PC-3 (cell line): ENCODE data around the gene PARD6B. TPM values are rescaled to one million over a fixed set of nuclear protein-coding genes. Genes with fewer than 3 reads are reported as not detected.

Source experiments
- ATAC-seq: fragments of 200-7000 bp; cut with Tn5 transposase; 2 replicates; pipeline ENCODE4 v1.9.1; 2020; ENCODE audit warnings: mild to moderate bottlenecking, moderate library complexity
- BruUV-seq: library from RNA; stranded (reverse); fragments of 400-500 nt; replicated peaks from 2 replicates; lab custom pipeline; 2021; lab: Mats Ljungman, UMichigan
- CTCF ChIA-PET: fragments of 300-600 bp; sonication (Branson Sonifier 250); formaldehyde crosslinking; loops from one replicate; lab custom pipeline; 2022; ENCODE audit warnings: antibody characterized with exemption; lab: Charles Lee
- POLR2A ChIA-PET: fragments of 300-600 bp; sonication (Branson Sonifier 250); formaldehyde crosslinking; loops from one replicate; lab custom pipeline; 2022; ENCODE audit warnings: antibody characterized with exemption; ENCODE audit not compliant: unreplicated experiment; lab: Charles Lee
- DNase-seq: peaks from one replicate; pipeline ENCODE4 v3.0.0-alpha.2; 2015
- H2AFZ ChIP-seq: fragments of 300-600 bp; sonication (generic); 2 replicates; pipeline ENCODE4 v1.6.0; 2016; ENCODE audit warnings: antibody characterized with exemption, low read length
- H3F3A ChIP-seq: fragments of 300-600 bp; sonication (generic); one replicate; pipeline ENCODE4 v1.6.0; 2017; ENCODE audit warnings: antibody characterized with exemption, low read length, control low read depth, mild to moderate bottlenecking; ENCODE audit not compliant: unreplicated experiment
- H3K27ac ChIP-seq: fragments of 300-600 bp; sonication (generic); 2 replicates; pipeline ENCODE4 v1.5.1; 2016; ENCODE audit warnings: mild to moderate bottlenecking, low read length
- H3K27me3 ChIP-seq: fragments of 300-600 bp; sonication (generic); 2 replicates; pipeline ENCODE4 v1.6.1; 2016; ENCODE audit warnings: low read length, mixed read lengths
- H3K36me3 ChIP-seq: fragments of 300-600 bp; sonication (generic); 2 replicates; pipeline ENCODE4 v1.6.1; 2016; ENCODE audit warnings: low read depth, mixed run types, low read length, mixed read lengths
- H3K4me1 ChIP-seq: fragments of 300-600 bp; sonication (generic); 2 replicates; pipeline ENCODE4 v1.5.1; 2016; ENCODE audit warnings: low read length; ENCODE audit not compliant: insufficient read depth
- H3K4me2 ChIP-seq: fragments of 300-600 bp; sonication (generic); 2 replicates; pipeline ENCODE4 v1.6.0; 2016; ENCODE audit warnings: low read length
- H3K4me3 ChIP-seq: fragments of 300-600 bp; sonication (generic); 2 replicates; pipeline ENCODE4 v1.5.1; 2016; ENCODE audit warnings: mild to moderate bottlenecking, low read length, mixed read lengths
- H3K79me2 ChIP-seq: fragments of 300-600 bp; sonication (generic); 2 replicates; pipeline ENCODE4 v1.6.1; 2017; ENCODE audit warnings: low read length, mixed read lengths
- H3K9ac ChIP-seq: fragments of 300-600 bp; sonication (generic); 2 replicates; pipeline ENCODE4 v1.6.0; 2016; ENCODE audit warnings: mild to moderate bottlenecking, low read length
- H3K9me2 ChIP-seq: fragments of 300-600 bp; sonication (generic); replicated peaks from 2 replicates; pipeline ENCODE4 v1.6.1; 2016; ENCODE audit warnings: mixed run types, low read length, mixed read lengths
- H3K9me3 ChIP-seq: fragments of 300-600 bp; sonication (generic); 2 replicates; pipeline ENCODE4 v1.6.1; 2016; ENCODE audit warnings: low read length, mixed read lengths
- H4K20me1 ChIP-seq: fragments of 300-600 bp; sonication (generic); 2 replicates; pipeline ENCODE4 v1.6.1; 2016; ENCODE audit warnings: low read length, mixed read lengths
- CTCF ChIP-seq: fragments of 300-600 bp; sonication (generic); conservative IDR thresholded peaks from 2 replicates; pipeline ENCODE4 v1.5.1; 2017; ENCODE audit warnings: antibody characterized with exemption, low read depth, mild to moderate bottlenecking, low read length
- EZH2 ChIP-seq: fragments of 300-600 bp; sonication (generic); IDR thresholded peaks from one replicate; pipeline ENCODE4 v1.6.1; 2017; ENCODE audit warnings: antibody characterized with exemption, mild to moderate bottlenecking, low read length; ENCODE audit not compliant: unreplicated experiment
- EZH2phosphoT487 ChIP-seq: fragments of 300-600 bp; sonication (generic); IDR thresholded peaks from 2 replicates; pipeline ENCODE4 v1.6.1; 2018; ENCODE audit warnings: mild to moderate bottlenecking, antibody characterized with exemption, low read length, borderline replicate concordance
- intact Hi-C: fragments of 100-400 bp; cut with micrococcal nuclease; formaldehyde crosslinking; loops from 2 replicates; pipeline ENCODE4 v1.9.0; 2023
- total RNA-seq: library from RNA; depleted of rRNA; stranded (reverse); fragments of >200 nt; gene quantifications from 2 replicates; pipeline ENCODE4 v1.2.3, GENCODE V29; 2014

Gene PARD6B
- total RNA-seq, 1 experiment from 2014 or later: 4.3 TPM

- peak; percentile 2 for ATAC-seq
- peak overlapping the region; percentile 78 for H2AFZ ChIP-seq
- H3F3A ChIP-seq: peaks cover 6% of the 10 kb centered on the region
- intact Hi-C loops: loop anchor here (1.0 to 10.0 kb wide), 4 partner anchors 13 to 617 kb away; partner anchors contain the start of gene UBE2V1
- no peaks in the 10 kb centered on the region for H3K36me3 ChIP-seq
- H3K9ac ChIP-seq: peak overlapping the region; percentile 75
- H3K27me3 ChIP-seq: no peaks in the 10 kb centered on the region
- TF ChIP-seq EZH2: no peak
- no peak for TF ChIP-seq EZH2phosphoT487
- TF ChIP-seq CTCF: no peak
- H3K9me2 ChIP-seq: no peaks in the 10 kb centered on the region
- ChIA-PET CTCF (interaction anchor here (2.1 kb wide), 1 partner anchor 17 kb away, joined by 12 read pairs; no protein-coding TSS in a partner anchor), POLR2A (no interaction called here)
- peaks cover 62% of the 10 kb centered on the region for H3K4me1 ChIP-seq
- peak; percentile 44 for DNase-seq
- peaks cover 14% of the 10 kb centered on the region; the same call in 1 of the 2 replicates for H4K20me1 ChIP-seq
- H3K4me2 ChIP-seq: peak overlapping the region; percentile 85
- H3K27ac ChIP-seq: no peak overlapping the region
- peaks cover 58% of the 10 kb centered on the region for H3K79me2 ChIP-seq
- peak overlapping the region; percentile 79 for H3K4me3 ChIP-seq
- H3K9me3 ChIP-seq: no peaks in the 10 kb centered on the region
- TSS peak; percentile 52 for BruUV-seq
Measured at GRCh38 chr20:50731930-50732690, 730 bp downstream of the PARD6B start.

DNA sequence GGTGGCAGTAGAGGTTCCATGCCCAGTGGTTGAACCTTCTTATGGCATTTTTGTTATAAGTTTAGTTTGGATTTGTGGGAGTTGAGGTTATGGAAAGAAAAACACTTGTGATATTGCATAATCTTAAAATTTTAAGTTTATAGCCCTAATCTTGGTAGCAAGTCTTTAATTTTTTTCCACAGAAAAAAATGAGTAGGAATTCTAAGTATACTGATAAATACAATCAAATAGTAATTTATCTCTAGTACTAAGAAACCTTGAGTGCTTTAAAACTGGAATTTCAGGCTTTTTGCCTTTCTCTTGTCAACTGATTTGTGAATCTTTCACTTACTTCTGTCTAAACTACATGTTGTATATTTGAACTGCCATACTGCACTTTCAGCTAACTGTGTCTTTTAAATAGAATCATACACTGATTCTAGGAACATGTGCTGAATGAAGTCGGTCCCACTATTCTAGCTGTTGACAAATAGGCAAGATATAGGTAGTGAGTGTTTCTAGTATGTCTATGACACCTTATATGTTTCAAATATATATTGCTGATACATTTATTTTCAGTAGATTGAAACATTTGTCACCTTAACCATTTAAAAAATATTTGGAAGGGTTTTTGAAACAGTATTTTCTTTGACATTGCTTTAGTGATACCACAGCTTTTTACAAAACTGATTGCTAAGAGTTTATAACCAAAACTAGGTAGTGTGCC lies 2.4 kb downstream of the PARD6B start:
- no TSS peak for BruUV-seq
- no peak overlapping the region for H2AFZ ChIP-seq
- peaks cover 75% of the 10 kb centered on the region for H3K79me2 ChIP-seq
- ChIA-PET POLR2A (no interaction called here), CTCF (interaction anchor here (1.0 to 2.1 kb wide), 2 partner anchors 15 to 71 kb away, joined by 3 to 12 read pairs; no protein-coding TSS in a partner anchor)
- peaks cover 14% of the 10 kb centered on the region; the same call in 1 of the 2 replicates for H4K20me1 ChIP-seq
- TF ChIP-seq CTCF (no peak), EZH2 (no peak), EZH2phosphoT487 (no peak)
- no peaks in the 10 kb centered on the region for H3K9me2 ChIP-seq
- peak overlapping the region; percentile 79 for H3K4me3 ChIP-seq
- no peaks in the 10 kb centered on the region for H3K9me3 ChIP-seq
- H3F3A ChIP-seq: peaks cover 6% of the 10 kb centered on the region
- H3K27me3 ChIP-seq: no peaks in the 10 kb centered on the region
- intact Hi-C loops: loop anchor here (5.0 to 10.0 kb wide), 2 partner anchors 71 to 619 kb away; partner anchors contain the start of gene UBE2V1
- ATAC-seq: no peak
- H3K4me2 ChIP-seq: peak overlapping the region; percentile 85
- peaks cover 8% of the 10 kb centered on the region; the same call in 1 of the 2 replicates for H3K36me3 ChIP-seq
- no peak overlapping the region for H3K9ac ChIP-seq
- H3K4me1 ChIP-seq: peaks cover 56% of the 10 kb centered on the region
- H3K27ac ChIP-seq: no peak overlapping the region
- DNase-seq: peak; percentile 50
